ENCODE data around the gene PELI2.

GRCh38 chr14:56333359-56334292 is 215.4 kb downstream of the PELI2 start:
- TF ChIP-seq RFX5 (IDR thresholded peaks at IDR 0.05; ENCODE audit: low read depth, low read length) (no peak), CTCF (conservative IDR thresholded peaks at IDR 0.05; ENCODE audit: low read depth, low read length) (no peak), POLR2A (IDR thresholded peaks at IDR 0.05; ENCODE audit: low read depth, low read length) (no peak), MAFK (IDR thresholded peaks at IDR 0.05; ENCODE audit: low read depth, low read length) (peak; percentile 19; the same call in 1 of the 2 replicates), USF2 (IDR thresholded peaks at IDR 0.05; ENCODE audit: low read depth, low read length) (no peak), SMC3 (IDR thresholded peaks at IDR 0.05; ENCODE audit: low read depth, low read length) (no peak), BHLHE40 (IDR thresholded peaks at IDR 0.05; ENCODE audit: low read depth, low read length) (no peak), RAD21 (IDR thresholded peaks at IDR 0.05; ENCODE audit: low read length) (no peak), FOS (IDR thresholded peaks at IDR 0.05; ENCODE audit: low read depth, low read length) (peak; percentile 78; the same call in 1 of the 2 replicates), MXI1 (IDR thresholded peaks at IDR 0.05; ENCODE audit: borderline replicate concordance, low read depth, low read length) (no peak), ELK1 (IDR thresholded peaks at IDR 0.05; ENCODE audit: borderline replicate concordance, low read depth, low read length) (no peak), CEBPB (IDR thresholded peaks at IDR 0.05; ENCODE audit: low read depth, low read length) (0 out of 2 replicates have a peak, but pooled peaks have one; percentile 18), RCOR1 (IDR thresholded peaks at IDR 0.05; ENCODE audit: insufficient replicate concordance, low read length) (no peak), CHD1 (IDR thresholded peaks at IDR 0.05; ENCODE audit: low read depth, low read length) (no peak)
